Neural progenitor cell (in vitro differentiated cells): ENCODE results near the gene KPNA4.

Experiments
- EZH2 ChIP-seq: fragments of 200-600 bp; sonication (generic); IDR thresholded peaks from 2 replicates; pipeline ENCODE4 v1.6.1; 2017; ENCODE audit warnings: antibody characterized with exemption, mild to moderate bottlenecking, moderate library complexity
- EZH2phosphoT487 ChIP-seq: fragments of 200-600 bp; sonication (generic); IDR thresholded peaks from 2 replicates; pipeline ENCODE4 v1.6.1; 2017; ENCODE audit warnings: antibody characterized with exemption
- TF ChIP-seq, protein P1 (sequence below): fragments of 200-600 bp; sonication (generic); IDR thresholded peaks from 2 replicates; pipeline ENCODE4 v1.5.1; 2017; ENCODE audit warnings: antibody characterized with exemption, mild to moderate bottlenecking

- TF ChIP-seq, protein P1, sequence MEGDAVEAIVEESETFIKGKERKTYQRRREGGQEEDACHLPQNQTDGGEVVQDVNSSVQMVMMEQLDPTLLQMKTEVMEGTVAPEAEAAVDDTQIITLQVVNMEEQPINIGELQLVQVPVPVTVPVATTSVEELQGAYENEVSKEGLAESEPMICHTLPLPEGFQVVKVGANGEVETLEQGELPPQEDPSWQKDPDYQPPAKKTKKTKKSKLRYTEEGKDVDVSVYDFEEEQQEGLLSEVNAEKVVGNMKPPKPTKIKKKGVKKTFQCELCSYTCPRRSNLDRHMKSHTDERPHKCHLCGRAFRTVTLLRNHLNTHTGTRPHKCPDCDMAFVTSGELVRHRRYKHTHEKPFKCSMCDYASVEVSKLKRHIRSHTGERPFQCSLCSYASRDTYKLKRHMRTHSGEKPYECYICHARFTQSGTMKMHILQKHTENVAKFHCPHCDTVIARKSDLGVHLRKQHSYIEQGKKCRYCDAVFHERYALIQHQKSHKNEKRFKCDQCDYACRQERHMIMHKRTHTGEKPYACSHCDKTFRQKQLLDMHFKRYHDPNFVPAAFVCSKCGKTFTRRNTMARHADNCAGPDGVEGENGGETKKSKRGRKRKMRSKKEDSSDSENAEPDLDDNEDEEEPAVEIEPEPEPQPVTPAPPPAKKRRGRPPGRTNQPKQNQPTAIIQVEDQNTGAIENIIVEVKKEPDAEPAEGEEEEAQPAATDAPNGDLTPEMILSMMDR: no peak
- TF ChIP-seq EZH2: no peak
- no peak for TF ChIP-seq EZH2phosphoT487
Observed at GRCh38 chr3:160498202-160498601, 67.2 kb downstream of the KPNA4 start.
